A673 (cell line): ENCODE measurements around the gene SPC24. TPM values are rescaled to one million over a fixed set of nuclear protein-coding genes. Genes with fewer than 3 reads are reported as not detected.

ENCODE experiments used
- BruUV-seq: library from RNA; stranded (reverse); fragments of 400-500 nt; replicated peaks from 2 replicates; lab custom pipeline; 2021; lab: Mats Ljungman, UMichigan
- CTCF ChIA-PET: fragments of 300-600 bp; sonication (Branson Sonifier 250); formaldehyde crosslinking; loops from one replicate; lab custom pipeline; 2022; ENCODE audit warnings: antibody characterized with exemption; lab: Charles Lee
- POLR2A ChIA-PET: fragments of 300-600 bp; sonication (Branson Sonifier 250); formaldehyde crosslinking; loops from one replicate; lab custom pipeline; 2022; ENCODE audit warnings: antibody characterized with exemption; ENCODE audit not compliant: low non-redundant PET; lab: Charles Lee
- DNase-seq: peaks from one replicate; pipeline ENCODE4 v3.0.0-alpha.2; 2015; ENCODE audit warnings: low spot score
- H3K27ac ChIP-seq: fragments of 200-600 bp; sonication (generic); 2 replicates; pipeline ENCODE4 v1.5.1; 2016; ENCODE audit warnings: mixed run types, low read depth, mild to moderate bottlenecking, mixed read lengths, antibody characterized with exemption, low read length; ENCODE audit not compliant: poor library complexity, severe bottlenecking
- H3K27me3 ChIP-seq: fragments of 200-600 bp; sonication (generic); replicated peaks from 2 replicates; pipeline ENCODE4 v1.6.1; 2017; ENCODE audit warnings: mixed run types, low read depth, mild to moderate bottlenecking, mixed read lengths, antibody characterized with exemption, low read length; ENCODE audit not compliant: insufficient read depth, poor library complexity
- H3K36me3 ChIP-seq: fragments of 200-600 bp; sonication (generic); 2 replicates; pipeline ENCODE4 v1.6.1; 2016; ENCODE audit warnings: mixed run types, mild to moderate bottlenecking, mixed read lengths, antibody characterized with exemption, low read length; ENCODE audit not compliant: insufficient read depth, poor library complexity, severe bottlenecking
- H3K4me1 ChIP-seq: fragments of 200-600 bp; sonication (generic); 2 replicates; pipeline ENCODE4 v1.6.1; 2017; ENCODE audit warnings: mixed run types, mild to moderate bottlenecking, mixed read lengths, antibody characterized with exemption, low read length; ENCODE audit not compliant: insufficient read depth, poor library complexity, severe bottlenecking
- H3K4me3 ChIP-seq: fragments of 200-600 bp; sonication (generic); 2 replicates; pipeline ENCODE4 v1.5.1; 2016; ENCODE audit warnings: low read depth, mixed run types, mild to moderate bottlenecking, mixed read lengths, low read length; ENCODE audit not compliant: poor library complexity, severe bottlenecking
- H3K9me3 ChIP-seq: fragments of 200-600 bp; sonication (generic); 2 replicates; pipeline ENCODE4 v1.6.1; 2016; ENCODE audit warnings: mixed run types, low read depth, mild to moderate bottlenecking, mixed read lengths, antibody characterized with exemption, low read length; ENCODE audit not compliant: poor library complexity, severe bottlenecking
- CTCF ChIP-seq: fragments of 300-800, 200-600 bp; sonication (generic); conservative IDR thresholded peaks from 2 replicates; pipeline ENCODE4 v1.5.1; 2017; ENCODE audit warnings: low read depth, mild to moderate bottlenecking, antibody characterized with exemption, low read length, moderate library complexity, mixed read lengths
- EZH2 ChIP-seq: fragments of 200-600 bp; sonication (generic); IDR thresholded peaks from 2 replicates; pipeline ENCODE4 v1.6.1; 2017; ENCODE audit warnings: borderline replicate concordance, low read depth, mild to moderate bottlenecking, mixed read lengths, antibody characterized with exemption, low read length; ENCODE audit not compliant: poor library complexity, severe bottlenecking
- intact Hi-C: fragments of 100-400 bp; cut with micrococcal nuclease; formaldehyde crosslinking; loops from one replicate; pipeline ENCODE4 v1.10.0; 2022; ENCODE audit not compliant: unreplicated experiment
- total RNA-seq: library from RNA; stranded (reverse); gene quantifications from 2 replicates; pipeline ENCODE4 v1.2.3, GENCODE V29; 2021

Gene SPC24
- total RNA-seq, 1 experiment from 2014 or later, result 97.6 TPM

DNA sequence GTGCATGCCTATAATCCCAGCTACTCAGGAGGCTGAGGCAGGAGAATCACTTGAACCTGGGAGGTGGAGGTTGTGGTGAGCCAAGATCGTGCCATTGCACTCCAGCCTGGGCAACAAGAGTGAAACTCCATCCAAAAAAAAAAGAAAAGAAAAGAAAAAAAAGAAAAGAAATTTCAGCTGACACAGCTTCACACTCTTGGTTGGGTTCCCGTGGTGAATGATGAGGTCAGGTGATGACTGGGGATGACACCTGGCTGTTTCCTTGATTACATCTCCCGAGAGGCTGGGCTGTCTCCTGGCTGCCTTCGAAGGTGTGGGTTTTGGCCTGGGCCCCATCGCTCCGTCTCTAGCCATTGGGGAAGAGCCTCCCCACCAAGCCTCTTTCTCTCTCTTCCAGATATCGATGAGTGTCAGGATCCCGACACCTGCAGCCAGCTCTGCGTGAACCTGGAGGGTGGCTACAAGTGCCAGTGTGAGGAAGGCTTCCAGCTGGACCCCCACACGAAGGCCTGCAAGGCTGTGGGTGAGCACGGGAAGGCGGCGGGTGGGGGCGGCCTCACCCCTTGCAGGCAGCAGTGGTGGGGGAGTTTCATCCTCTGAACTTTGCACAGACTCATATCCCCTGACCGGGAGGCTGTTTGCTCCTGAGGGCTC is 44.3 kb downstream of the SPC24 start:
- Histone ChIP-seq H3K27ac (no peak overlapping the region), H3K4me1 (no peaks in the 10 kb centered on the region), H3K27me3 (no peaks in the 10 kb centered on the region), H3K4me3 (no peak overlapping the region), H3K36me3 (peaks cover 97% of the 10 kb centered on the region), H3K9me3 (no peaks in the 10 kb centered on the region)
- BruUV-seq, result no TSS peak
- DNase-seq, result no peak
- no peak for TF ChIP-seq CTCF
- no peak for TF ChIP-seq EZH2
- ChIA-PET POLR2A (no interaction called here), CTCF (no interaction called here)
- intact Hi-C loops, result no loop called here

- intact Hi-C loops, result no loop called here
- no peaks in the 10 kb centered on the region for H3K4me1 ChIP-seq
- no peak overlapping the region for H3K4me3 ChIP-seq
- H3K36me3 ChIP-seq, result peaks cover 97% of the 10 kb centered on the region
- POLR2A ChIA-PET, result no interaction called here
- no peak overlapping the region for H3K27ac ChIP-seq
- H3K9me3 ChIP-seq, result no peaks in the 10 kb centered on the region
- CTCF ChIA-PET, result no interaction called here
- no peak for TF ChIP-seq CTCF
- TF ChIP-seq EZH2, result no peak
- DNase-seq, result no peak
- H3K27me3 ChIP-seq, result no peaks in the 10 kb centered on the region
- no TSS peak for BruUV-seq
These were observed 46.8 kb downstream of the SPC24 start for GRCh38 chr19:11108746-11109145.

GRCh38 chr19:11106477-11106876 is 49.1 kb downstream of the SPC24 start:
- no peak overlapping the region for H3K4me3 ChIP-seq
- ChIA-PET POLR2A (no interaction called here), CTCF (no interaction called here)
- H3K9me3 ChIP-seq, result no peaks in the 10 kb centered on the region
- TF ChIP-seq CTCF (no peak), EZH2 (no peak)
- DNase-seq, result no peak
- no TSS peak for BruUV-seq
- peaks cover 98% of the 10 kb centered on the region for H3K36me3 ChIP-seq
- intact Hi-C loops, result no loop called here
- H3K27me3 ChIP-seq, result no peaks in the 10 kb centered on the region
- no peaks in the 10 kb centered on the region for H3K4me1 ChIP-seq
- peak overlapping the region; percentile 39 for H3K27ac ChIP-seq
